Mesothelial cell of epicardium (in vitro differentiated cells): ENCODE data around the gene GNA12. TPM values are rescaled to one million over a fixed set of nuclear protein-coding genes. Genes with fewer than 3 reads are reported as not detected.
"Not testable (repeated sequence)": the region's sequence is repeated elsewhere in the genome, so short reads cannot be mapped to it uniquely, and the experiment has no call there.

Source experiments
- DNase-seq, 2 experiments: peaks; one replicate each; pipeline ENCODE4 v3.0.0; 2021; ENCODE audit warnings: low spot score in 2 of 2; ENCODE audit not compliant: unreplicated experiment in 2 of 2
- H3K27ac Mint-ChIP-seq: 2 replicates; pipeline ENCODE4 v1.8.0; 2021; ENCODE audit warnings: mixed read lengths
- H3K27me3 Mint-ChIP-seq: 2 replicates; pipeline ENCODE4 v1.8.0; 2021; ENCODE audit warnings: low read depth, mixed read lengths
- H3K36me3 Mint-ChIP-seq: 2 replicates; pipeline ENCODE4 v1.8.0; 2021; ENCODE audit warnings: mixed read lengths
- H3K4me1 Mint-ChIP-seq: 2 replicates; pipeline ENCODE4 v1.8.0; 2021; ENCODE audit warnings: mixed read lengths
- H3K4me3 Mint-ChIP-seq: 2 replicates; pipeline ENCODE4 v1.8.0; 2021; ENCODE audit warnings: mild to moderate bottlenecking, moderate library complexity, mixed read lengths
- H3K9me3 Mint-ChIP-seq: 2 replicates; pipeline ENCODE4 v1.8.0; 2021; ENCODE audit warnings: mixed read lengths
- CTCF ChIP-seq: fragments of 200-600 bp; sonication (generic); IDR thresholded peaks from one replicate; pipeline ENCODE4 v1.5.0; 2021; ENCODE audit warnings: antibody characterized with exemption; ENCODE audit not compliant: unreplicated experiment
- total RNA-seq: library from RNA; stranded (reverse); gene quantifications from 3 replicates; pipeline ENCODE4 v1.2.1, GENCODE V29; 2021

Gene GNA12
- total RNA-seq, 1 donor from 2014 or later, result 57.1 TPM

- peaks cover 55% of the 10 kb centered on the region for H3K27me3 Mint-ChIP-seq
Observed at GRCh38 chr7:2686101-2686500, 158.0 kb downstream of the GNA12 start.

GRCh38 chr7:2684501-2684900 is 159.6 kb downstream of the GNA12 start:
- no peak for TF ChIP-seq CTCF
- Mint-ChIP-seq H3K9me3 (no peaks in the 10 kb centered on the region), H3K36me3 (no peaks in the 10 kb centered on the region), H3K27me3 (peaks cover 39% of the 10 kb centered on the region), H3K4me1 (peaks cover 7% of the 10 kb centered on the region), H3K4me3 (no peak overlapping the region), H3K27ac (no peak overlapping the region)
- no peak for DNase-seq

More at GRCh38 chr7:2686101-2686500, 158.0 kb downstream of the GNA12 start:
- no peak for TF ChIP-seq CTCF
- peaks cover 7% of the 10 kb centered on the region for H3K4me1 Mint-ChIP-seq
- H3K27ac Mint-ChIP-seq, result no peak overlapping the region
- H3K9me3 Mint-ChIP-seq, result no peaks in the 10 kb centered on the region
- H3K4me3 Mint-ChIP-seq, result no peak overlapping the region
- H3K36me3 Mint-ChIP-seq, result no peaks in the 10 kb centered on the region
- DNase-seq, result no peak

GRCh38 chr7:2681929-2682799 is 161.9 kb downstream of the GNA12 start:
- no peak for TF ChIP-seq CTCF
- no peaks in the 10 kb centered on the region for H3K36me3 Mint-ChIP-seq
- DNase-seq, result no peak
- no peaks in the 10 kb centered on the region for H3K9me3 Mint-ChIP-seq
- H3K4me1 Mint-ChIP-seq, result no peaks in the 10 kb centered on the region
- no peak overlapping the region for H3K27ac Mint-ChIP-seq
- H3K4me3 Mint-ChIP-seq, result no peak overlapping the region
- H3K27me3 Mint-ChIP-seq, result peaks cover 20% of the 10 kb centered on the region

GRCh38 chr7:2680792-2681490 is 163.2 kb downstream of the GNA12 start:
- no peak overlapping the region for H3K4me3 Mint-ChIP-seq
- H3K27ac Mint-ChIP-seq, result no peak overlapping the region
- no peaks in the 10 kb centered on the region for H3K4me1 Mint-ChIP-seq
- H3K27me3 Mint-ChIP-seq, result peaks cover 9% of the 10 kb centered on the region
- no peaks in the 10 kb centered on the region for H3K9me3 Mint-ChIP-seq
- peak; percentile 34 to 64 for DNase-seq
- peak; percentile 67 for TF ChIP-seq CTCF
- no peaks in the 10 kb centered on the region for H3K36me3 Mint-ChIP-seq

GRCh38 chr7:2680256-2680655 is 163.9 kb downstream of the GNA12 start:
- H3K4me3 Mint-ChIP-seq, result no peak overlapping the region
- H3K4me1 Mint-ChIP-seq, result no peaks in the 10 kb centered on the region
- TF ChIP-seq CTCF, result no peak
- no peak for DNase-seq
- peaks cover 6% of the 10 kb centered on the region for H3K27me3 Mint-ChIP-seq
- H3K9me3 Mint-ChIP-seq, result no peaks in the 10 kb centered on the region
- H3K36me3 Mint-ChIP-seq, result no peaks in the 10 kb centered on the region
- no peak overlapping the region for H3K27ac Mint-ChIP-seq

GRCh38 chr7:2679135-2680127 is 164.7 kb downstream of the GNA12 start:
- not testable (repeated sequence) for H3K36me3 Mint-ChIP-seq, H3K27me3 Mint-ChIP-seq, DNase-seq, H3K4me3 Mint-ChIP-seq, H3K9me3 Mint-ChIP-seq, H3K4me1 Mint-ChIP-seq, H3K27ac Mint-ChIP-seq

- peaks cover 10% of the 10 kb centered on the region for H3K9me3 Mint-ChIP-seq
- not testable (repeated sequence) for H3K4me3 Mint-ChIP-seq, H3K27ac Mint-ChIP-seq, DNase-seq, H3K27me3 Mint-ChIP-seq, H3K4me1 Mint-ChIP-seq, H3K36me3 Mint-ChIP-seq
Observed at GRCh38 chr7:2678454-2678853, 165.7 kb downstream of the GNA12 start.
